ENCODE data around the gene ATP6V0A4.

GRCh38 chr7:138785587-138786437 is 12.2 kb downstream of the ATP6V0A4 start:
- no peak for TF ChIP-seq CTCF (IDR thresholded peaks at IDR 0.05)
- TF ChIP-seq EP300 (IDR thresholded peaks at IDR 0.05; ENCODE audit: low read depth): no peak
